DOHH2 (cell line): ENCODE results near the gene UCHL5.

Experiments
- CTCF ChIP-seq: fragments of 200-600 bp; sonication (generic); IDR thresholded peaks from one replicate; pipeline ENCODE4 v1.5.1; 2014; ENCODE audit warnings: antibody characterized with exemption, mild to moderate bottlenecking, low read depth, low read length; ENCODE audit not compliant: poor library complexity, severe bottlenecking
- EZH2phosphoT487 ChIP-seq: fragments of 200-600 bp; sonication (generic); IDR thresholded peaks from 2 replicates; pipeline ENCODE4 v1.6.1; 2017; ENCODE audit warnings: borderline replicate concordance, mild to moderate bottlenecking, antibody characterized with exemption, low read length, moderate library complexity, mixed read lengths

- TF ChIP-seq CTCF (no peak), EZH2phosphoT487 (no peak)
These were observed 79.6 kb downstream of the UCHL5 start for GRCh38 chr1:192979542-192979941.
